K562 (cell line): ENCODE data around the gene TMEM200A. TPM values are rescaled to one million over a fixed set of nuclear protein-coding genes. Genes with fewer than 3 reads are reported as not detected.

Source experiments
- ATAC-seq: fragments of 200-7000 bp; cut with Tn5 transposase; 3 replicates; pipeline ENCODE4 v1.9.1; 2020; ENCODE audit warnings: moderate library complexity
- BruUV-seq: library from RNA; stranded (reverse); fragments of 400-500 nt; replicated peaks from 2 replicates; lab custom pipeline; 2021; lab: Mats Ljungman, UMichigan
- CTCF ChIA-PET: fragments of 300-600 bp; formaldehyde crosslinking; extraction: SDS; loops from one replicate; lab custom pipeline; 2021; ENCODE audit warnings: low intra/inter-chr PET ratio; lab: Yijun Ruan, JAX
- POLR2A ChIA-PET: fragments of 300-600, 350-650 bp; sonication (Branson Sonifier 250); formaldehyde crosslinking; extraction: SDS; loops from one replicate; lab custom pipeline; 2021; ENCODE audit warnings: antibody characterized with exemption, inconsistent platforms; lab: Yijun Ruan, JAX
- DNase-seq, 4 experiments: peaks; one replicate each; pipeline versions ENCODE4 v3.0.0 to v3.0.0-alpha.2; 2011 to 2018; ENCODE audit warnings: low spot score in 3 of 4, mixed read lengths in 3 of 4; ENCODE audit errors: extremely low read depth in 1 of 4
- FAIRE-seq: peaks from 2 replicates; lab custom pipeline; 2011; peaks lifted over from hg19 to GRCh38; lab: Jason Lieb, UNC
- H2AFZ ChIP-seq: 2 replicates; pipeline ENCODE4 v1.6.0; 2011; ENCODE audit warnings: low read depth, low read length, control low read depth, inconsistent platforms
- H3K27ac ChIP-seq: fragments of 200-600 bp; 3 replicates; pipeline ENCODE4 v1.8.0; 2011; ENCODE audit warnings: low read depth, mild to moderate bottlenecking, control low read depth, inconsistent platforms, low read length, moderate library complexity, mixed read lengths; ENCODE audit errors: extremely low read depth
- H3K27me3 ChIP-seq, 2 experiments: fragments of 300-600 bp in 1 of 2; 2 replicates in 1 of 2; 3 replicates in 1 of 2; pipeline versions ENCODE4 v1.6.0 to v1.8.0; 2011; ENCODE audit warnings: inconsistent platforms in 2 of 2, low read length in 2 of 2, mild to moderate bottlenecking in 1 of 2, mixed read lengths in 1 of 2, moderate library complexity in 1 of 2; ENCODE audit not compliant: control insufficient read depth in 2 of 2, insufficient read depth in 2 of 2
- H3K36me3 ChIP-seq: fragments of 300-600 bp; 3 replicates; pipeline ENCODE4 v1.8.0; 2011; ENCODE audit warnings: mild to moderate bottlenecking, low read length, inconsistent platforms; ENCODE audit not compliant: control insufficient read depth, insufficient read depth
- H3K4me1 ChIP-seq, 2 experiments: fragments of 200-600 bp in 1 of 2; replicated peaks in 1 of 2; 2 replicates in 1 of 2; 3 replicates in 1 of 2; pipeline versions ENCODE4 v1.5.1 to v1.8.0; 2011; ENCODE audit warnings: inconsistent platforms in 2 of 2, low read length in 2 of 2, mild to moderate bottlenecking in 1 of 2, mixed read lengths in 1 of 2, moderate library complexity in 1 of 2; ENCODE audit not compliant: control insufficient read depth in 2 of 2, insufficient read depth in 2 of 2
- H3K4me2 ChIP-seq: 2 replicates; pipeline ENCODE4 v1.6.1; 2011; ENCODE audit warnings: low read length, control low read depth, inconsistent platforms, mixed read lengths; ENCODE audit not compliant: insufficient read depth
- H3K4me3 ChIP-seq: fragments of 200-600 bp; sonication (generic), shearing (Covaris generic); 2 replicates; pipeline ENCODE4 v1.5.1; 2016; ENCODE audit warnings: control low read depth, inconsistent platforms
- H3K79me2 ChIP-seq: fragments of 200-600 bp; 3 replicates; pipeline ENCODE4 v1.8.0; 2011; ENCODE audit warnings: low read length, inconsistent platforms; ENCODE audit not compliant: control insufficient read depth, insufficient read depth
- H3K9ac ChIP-seq, 2 experiments: 2 replicates each; pipeline versions ENCODE4 v1.6.0 to v1.6.1; 2011; ENCODE audit warnings: low read depth in 2 of 2, low read length in 2 of 2, control low read depth in 1 of 2, inconsistent platforms in 1 of 2, mild to moderate bottlenecking in 1 of 2, mixed read lengths in 1 of 2; ENCODE audit not compliant: insufficient read depth in 1 of 2
- H3K9me1 ChIP-seq: one replicate; pipeline ENCODE4 v1.6.0; 2011; ENCODE audit warnings: inconsistent platforms, mild to moderate bottlenecking, low read length, moderate library complexity; ENCODE audit not compliant: control insufficient read depth, insufficient read depth
- H3K9me3 ChIP-seq: replicated peaks from 2 replicates; pipeline ENCODE4 v1.5.1; 2011; ENCODE audit warnings: low read depth, low read length, inconsistent platforms; ENCODE audit not compliant: control insufficient read depth, insufficient read depth
- H4K20me1 ChIP-seq: replicated peaks from 2 replicates; pipeline ENCODE4 v1.6.1; 2011; ENCODE audit warnings: low read length, inconsistent platforms, mixed read lengths; ENCODE audit not compliant: control insufficient read depth, insufficient read depth
- ASH1L ChIP-seq: fragments of 450-650 bp; IDR thresholded peaks from 2 replicates; pipeline ENCODE4 v1.6.1; 2018; ENCODE audit warnings: borderline replicate concordance, mild to moderate bottlenecking, low read depth; ENCODE audit not compliant: partially characterized antibody
- ATF6 ChIP-seq: sonication (generic); formaldehyde crosslinking; IDR thresholded peaks from 2 replicates; pipeline ENCODE4 v1.4.0; 2020; ENCODE audit warnings: mild to moderate bottlenecking, missing genetic modification reagents
- ATF7 ChIP-seq: fragments of 450-650 bp; IDR thresholded peaks from 2 replicates; pipeline ENCODE4 v1.7.1; 2014; ENCODE audit warnings: mild to moderate bottlenecking, moderate library complexity
- BCOR ChIP-seq: fragments of 450-650 bp; IDR thresholded peaks from 2 replicates; pipeline ENCODE4 v1.6.1; 2016
- BRF2 ChIP-seq: IDR thresholded peaks from 3 replicates; pipeline ENCODE4 v1.6.1; 2011; ENCODE audit warnings: borderline replicate concordance, mild to moderate bottlenecking; ENCODE audit not compliant: insufficient read length, insufficient read depth
- CEBPG ChIP-seq, 3 experiments: fragments of 200-800 bp in 1 of 3; sonication (Bioruptor generic) in 1 of 3; sonication (generic) in 1 of 3; formaldehyde crosslinking in 1 of 3; IDR thresholded peaks in 2 of 3; conservative IDR thresholded peaks in 1 of 3; 2 replicates each; pipeline versions ENCODE4 v1.6.1 to v1.8.0; 2016 to 2022; ENCODE audit warnings: missing compliant biosample characterization in 2 of 3, missing genetic modification characterization in 2 of 3, mild to moderate bottlenecking in 1 of 3, missing genetic modification reagents in 1 of 3
- E4F1 ChIP-seq: fragments of 250-450 bp; sonication (Bioruptor Pico); IDR thresholded peaks from 2 replicates; pipeline ENCODE4 v1.5.0; 2021; ENCODE audit warnings: mild to moderate bottlenecking, borderline replicate concordance
- GTF2A2 ChIP-seq: IDR thresholded peaks from 2 replicates; pipeline ENCODE4 v1.6.1; 2016; ENCODE audit warnings: mild to moderate bottlenecking, missing genetic modification characterization, missing compliant biosample characterization
- GTF2E2 ChIP-seq: fragments of 200-800 bp; sonication (Bioruptor generic); IDR thresholded peaks from 2 replicates; pipeline ENCODE4 v1.6.1; 2016; ENCODE audit warnings: missing genetic modification characterization, missing compliant biosample characterization
- ILF3 ChIP-seq: fragments of 450-650 bp; IDR thresholded peaks from 2 replicates; pipeline ENCODE4 v1.6.1; 2018; ENCODE audit warnings: antibody characterized with exemption, mild to moderate bottlenecking, moderate library complexity, borderline replicate concordance
- PML ChIP-seq: IDR thresholded peaks from 2 replicates; pipeline ENCODE4 v1.6.1; 2012; ENCODE audit warnings: low read length, inconsistent platforms
- PYGO2 ChIP-seq: fragments of 450-650 bp; IDR thresholded peaks from 2 replicates; pipeline ENCODE4 v1.6.1; 2016; ENCODE audit warnings: mild to moderate bottlenecking, missing genetic modification characterization, moderate library complexity, missing compliant biosample characterization
- TAL1 ChIP-seq: fragments of 450-650 bp; IDR thresholded peaks from 2 replicates; pipeline ENCODE4 v1.6.1; 2016; ENCODE audit warnings: mild to moderate bottlenecking
- TRIM24 ChIP-seq, 2 experiments: fragments of 450-650 bp; IDR thresholded peaks; 2 replicates each; pipeline ENCODE4 v1.6.1; 2016
- ZBED1 ChIP-seq: IDR thresholded peaks from 2 replicates; pipeline ENCODE4 v1.6.1; 2014
- ZNF253 ChIP-seq: fragments of 250-450 bp; sonication (Bioruptor Pico); conservative IDR thresholded peaks from 2 replicates; pipeline ENCODE4 v1.6.1; 2021; ENCODE audit warnings: mild to moderate bottlenecking
- ZNF57 ChIP-seq: fragments of 450-650 bp; formaldehyde crosslinking; IDR thresholded peaks from 2 replicates; pipeline ENCODE4 v1.4.0; 2020; ENCODE audit warnings: mild to moderate bottlenecking, moderate library complexity
- ZNF589 ChIP-seq: fragments of 200-800 bp; sonication (Bioruptor generic); IDR thresholded peaks from 2 replicates; pipeline ENCODE4 v1.6.1; 2016; ENCODE audit warnings: low read depth, missing genetic modification characterization, missing compliant biosample characterization
- ZNF696 ChIP-seq: fragments of 250-450 bp; sonication (Bioruptor Pico); conservative IDR thresholded peaks from 2 replicates; pipeline ENCODE4 v1.4.0; 2020; ENCODE audit warnings: mild to moderate bottlenecking, moderate library complexity
- ZNF76 ChIP-seq: fragments of 250-450 bp; sonication (Bioruptor Pico); IDR thresholded peaks from 2 replicates; pipeline ENCODE4 v1.4.0; 2020; ENCODE audit warnings: mild to moderate bottlenecking, moderate library complexity, borderline replicate concordance
- WGBS: fragments of 100-300 bp; shearing (Covaris generic); methylation state at CpG from one replicate; pipeline ENCODE4 v1.1.6; 2016; ENCODE audit warnings: low coverage, mixed read lengths; ENCODE audit not compliant: insufficient coverage; ENCODE audit errors: missing lambda C conversion rate; 5-methylcytosine and 5-hydroxymethylcytosine counted together
- in situ Hi-C: fragments of 300-500 bp; cut with MboI; formaldehyde crosslinking; loops from 4 replicates; pipeline ENCODE4 v1.15.0; 2018; ENCODE audit warnings: inconsistent platforms, mixed read lengths
- intact Hi-C: fragments of 100-400 bp; cut with micrococcal nuclease; formaldehyde crosslinking; loops from 2 replicates; pipeline ENCODE4 v1.14.2; 2022
- polyA plus RNA-seq, 8 experiments: library from polyadenylated mRNA; depleted of rRNA in 4 of 8; stranded (reverse) in 5 of 8; unstranded in 3 of 8; fragments of >200 nt; fragmentation: Nextera tagmentation in 2 of 8; fragmentation: Illumina TruSeq in 1 of 8; extraction: Ambion mirVana in 2 of 8; extraction: Trizol in 1 of 8; gene quantifications; 2 replicates each; pipeline versions ENCODE4 v1.2.1 to v1.2.3, GENCODE V29; 2011 to 2014; ENCODE audit warnings: inconsistent platforms in 1 of 8, missing spikeins in 1 of 8
- total RNA-seq, 7 experiments: library from RNA; depleted of rRNA in 6 of 7; stranded (reverse); fragments of >200 nt in 6 of 7; fragmentation: Illumina TruSeq in 2 of 7; extraction: Trizol in 2 of 7; gene quantifications; 2 replicates each; pipeline versions ENCODE4 v1.2.1 to v1.2.3, GENCODE V29; 2011 to 2021; ENCODE audit warnings: low replicate concordance in 1 of 7

Gene TMEM200A
- total and polyA plus RNA-seq, 9 of the 15 experiments (the other 6 are each of a cell fraction or from before 2014, with no cell fraction given): 0.04 TPM; not detected in 8

- Histone ChIP-seq H3K9ac (no peak overlapping the region), H3K79me2 (no peaks in the 10 kb centered on the region), H3K4me3 (no peak overlapping the region), H3K27me3 (no peaks in the 10 kb centered on the region), H3K9me3 (no peaks in the 10 kb centered on the region), H3K4me1 (no peaks in the 10 kb centered on the region), H4K20me1 (no peaks in the 10 kb centered on the region), H2AFZ (no peak overlapping the region), H3K4me2 (no peak overlapping the region), H3K9me1 (no peaks in the 10 kb centered on the region), H3K36me3 (no peaks in the 10 kb centered on the region), H3K27ac (no peak overlapping the region)
- TF ChIP-seq PML (no peak), TAL1 (no peak), ZNF253 (no peak), GTF2A2 (tag) (no peak), ATF7 (no peak), ZNF57 (no peak), GTF2E2 (no peak), ZNF696 (CRISPR knock-in tag) (no peak), BCOR (no peak), ZNF76 (no peak), ATF6 (CRISPR knock-in tag) (no peak), ZNF589 (CRISPR knock-in tag) (no peak), ILF3 (no peak), E4F1 (CRISPR knock-in tag) (no peak), ASH1L (no peak), BRF2 (no peak), PYGO2 (tag) (no peak), CEBPG (CRISPR knock-in tag; IDR thresholded peaks at IDR 0.05) (no peak), CEBPG (tag; conservative IDR thresholded peaks at IDR 0.05 in 1 of 2, IDR thresholded peaks at IDR 0.05 in 1 of 2) (no peak), TRIM24 (IDR thresholded peaks at IDR 0.05) (no peak), ZBED1 (no peak)
- no peak for DNase-seq
- POLR2A ChIA-PET: no interaction called here
- intact Hi-C loops (no loop called here), in situ Hi-C loops (no loop called here)
- CTCF ChIA-PET: no interaction called here
- 3% methylated on average over 2 of the region's 2 CpGs for WGBS
- FAIRE-seq: no peak
- no peak for ATAC-seq
- no TSS peak for BruUV-seq
These were observed 30.9 kb downstream of the TMEM200A start for GRCh38 chr6:130396722-130397121.
